GM18909 (cell line): ENCODE measurements around the gene UTF1.

Experiments used
- ATAC-seq: cut with Tn5 transposase; IDR thresholded peaks from one replicate; pipeline ENCODE4 v1.9.1; 2021; ENCODE audit warnings: mild to moderate bottlenecking; ENCODE audit not compliant: unreplicated experiment, poor library complexity

The UTF1 gene, protein sequence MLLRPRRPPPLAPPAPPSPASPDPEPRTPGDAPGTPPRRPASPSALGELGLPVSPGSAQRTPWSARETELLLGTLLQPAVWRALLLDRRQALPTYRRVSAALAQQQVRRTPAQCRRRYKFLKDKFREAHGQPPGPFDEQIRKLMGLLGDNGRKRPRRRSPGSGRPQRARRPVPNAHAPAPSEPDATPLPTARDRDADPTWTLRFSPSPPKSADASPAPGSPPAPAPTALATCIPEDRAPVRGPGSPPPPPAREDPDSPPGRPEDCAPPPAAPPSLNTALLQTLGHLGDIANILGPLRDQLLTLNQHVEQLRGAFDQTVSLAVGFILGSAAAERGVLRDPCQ

DNA sequence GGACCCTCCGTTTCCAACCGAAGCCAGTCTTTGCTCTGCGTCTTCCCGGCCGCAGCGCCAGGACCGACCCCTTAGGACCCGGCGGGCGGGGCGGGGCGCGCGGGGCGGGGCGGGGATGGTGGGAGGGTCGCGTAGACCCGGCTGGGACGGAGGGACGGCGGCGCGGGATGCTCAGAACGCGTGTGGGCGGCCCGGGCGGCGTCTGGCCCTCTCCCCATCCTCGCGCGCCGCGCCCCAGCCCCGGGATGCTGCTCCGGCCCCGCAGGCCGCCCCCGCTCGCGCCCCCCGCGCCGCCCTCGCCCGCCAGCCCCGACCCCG, at the start of gene UTF1:
UTF1 (plus strand) TSS at position 174 of the 318 bp plus-strand sequence; CDS start at position 246, 72 bp downstream.
- no peak for ATAC-seq

DNA sequence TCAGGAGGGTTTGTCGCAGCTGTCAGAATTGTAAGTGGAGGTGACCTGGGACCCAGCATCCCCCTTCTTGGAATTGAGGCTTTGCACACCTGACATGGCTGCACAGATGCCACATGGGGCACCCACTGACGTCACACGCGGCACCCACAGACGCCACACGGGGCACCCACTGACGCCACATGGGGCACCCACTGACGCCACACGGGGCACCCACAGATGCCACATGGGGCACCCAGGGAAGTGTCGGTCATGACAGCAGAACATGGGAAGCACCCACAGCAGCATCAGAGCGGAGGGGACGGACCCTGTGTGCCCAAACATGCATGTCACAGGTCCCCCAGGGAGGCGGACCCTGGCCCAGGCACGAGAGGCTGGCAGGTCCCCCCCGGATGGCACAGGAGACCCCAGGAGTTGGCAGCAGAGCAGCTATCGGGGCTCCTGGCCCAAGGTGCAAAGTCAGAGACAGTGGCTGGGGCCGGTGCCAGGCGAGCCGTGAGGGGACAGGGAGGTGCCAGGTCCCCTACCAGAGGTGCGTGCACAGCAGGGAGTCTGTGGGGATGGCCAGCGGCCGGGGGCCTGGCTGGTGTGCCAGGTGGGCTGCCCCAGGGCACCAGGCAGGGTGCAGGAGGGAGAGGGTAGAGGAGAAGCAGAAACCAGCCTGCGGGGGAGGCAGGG, 48.9 kb upstream of the UTF1 start:
- ATAC-seq = no peak

DNA sequence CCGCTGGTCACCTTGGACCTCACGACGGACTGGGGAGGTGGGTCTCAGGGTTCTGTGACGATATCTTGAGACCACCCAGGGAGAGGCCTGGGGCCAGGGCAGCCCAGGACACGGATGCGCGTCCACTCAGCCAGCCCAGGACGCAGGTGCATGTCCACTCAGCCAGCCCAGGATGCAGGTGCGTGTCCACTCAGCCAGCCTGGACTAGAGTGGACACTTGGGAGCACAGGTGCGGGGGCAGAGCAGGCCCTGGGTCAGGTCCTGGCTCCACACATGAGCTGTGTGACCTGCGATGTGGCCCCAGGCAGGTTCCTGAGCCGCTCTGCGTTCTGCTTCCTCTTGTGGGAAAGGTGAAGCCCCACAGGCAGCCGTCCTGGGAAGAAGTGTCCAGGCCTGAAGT, 47.8 kb upstream of the UTF1 start:
- no peak for ATAC-seq

DNA sequence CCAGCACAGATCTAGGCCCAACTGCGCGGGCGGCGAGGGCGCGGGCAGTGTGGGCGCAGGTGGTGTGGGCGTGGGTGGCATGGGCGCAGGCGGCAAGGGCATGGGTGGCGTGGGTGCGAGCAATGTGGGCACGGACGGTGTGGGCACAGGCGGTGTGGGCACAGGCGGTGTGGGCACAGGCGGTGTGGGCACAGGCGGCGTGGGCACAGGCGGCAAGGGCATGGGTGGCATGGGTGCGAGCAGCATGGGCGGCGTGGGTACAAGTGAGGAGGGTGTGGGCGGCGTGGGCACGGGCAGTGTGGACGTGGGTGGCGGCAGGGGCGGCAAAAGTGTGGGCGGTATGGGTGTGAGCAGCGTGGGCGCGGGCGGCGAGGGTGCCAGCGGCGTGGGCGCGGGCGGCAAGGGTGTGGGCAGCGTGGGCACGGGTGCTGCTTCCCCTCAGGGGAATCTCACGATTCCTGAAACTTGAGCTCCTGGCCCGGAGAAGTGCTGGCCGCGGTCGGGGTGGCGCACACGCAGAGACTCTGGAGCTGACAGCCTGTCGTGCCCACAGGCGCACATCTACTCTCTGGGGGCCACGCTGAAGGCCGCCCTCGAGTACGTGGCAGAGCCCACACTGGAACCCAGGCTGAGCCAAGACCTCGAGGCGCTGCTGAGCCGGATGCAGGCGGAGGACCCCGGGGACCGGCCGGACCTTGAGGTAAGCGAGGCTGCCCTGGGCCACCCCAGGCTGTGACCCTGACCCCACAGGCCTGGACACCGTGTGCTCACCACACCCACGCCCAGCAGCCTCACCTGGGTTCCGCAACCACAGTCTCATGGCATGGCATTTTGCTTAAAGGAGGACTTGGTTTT, 47.0 kb upstream of the UTF1 start:
- no peak for ATAC-seq

DNA sequence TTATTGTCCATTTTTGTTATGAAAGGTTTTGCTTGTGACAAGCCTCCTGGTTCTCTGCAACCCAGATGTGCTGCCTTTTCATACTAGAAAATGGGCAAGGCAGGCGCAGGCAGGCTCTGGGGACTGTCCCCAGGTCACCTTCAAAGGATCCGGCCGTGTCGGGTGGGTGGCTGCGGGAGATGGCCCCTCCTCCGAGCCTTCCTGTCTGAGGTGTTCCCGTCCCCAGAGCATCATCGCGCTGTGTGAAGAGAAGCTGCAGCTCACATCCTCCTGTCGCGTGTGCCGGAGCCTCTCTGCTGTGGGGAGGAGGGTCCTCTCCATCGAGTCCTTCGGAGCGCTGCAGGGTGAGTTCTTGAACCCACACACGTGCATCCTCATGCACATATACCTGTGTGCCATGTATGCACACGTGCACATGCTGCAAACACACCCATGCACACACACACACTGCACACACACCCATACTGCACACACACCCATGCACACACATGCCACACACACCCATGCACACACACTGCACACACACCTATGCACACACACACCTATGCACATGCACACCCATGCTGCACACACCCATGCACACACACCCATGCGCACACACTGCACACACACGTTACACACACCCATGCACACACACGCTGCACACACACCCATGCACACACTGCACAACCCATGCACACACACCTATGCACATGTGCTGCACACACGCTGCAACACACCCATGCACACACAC, 46.2 kb upstream of the UTF1 start:
- no peak for ATAC-seq

DNA sequence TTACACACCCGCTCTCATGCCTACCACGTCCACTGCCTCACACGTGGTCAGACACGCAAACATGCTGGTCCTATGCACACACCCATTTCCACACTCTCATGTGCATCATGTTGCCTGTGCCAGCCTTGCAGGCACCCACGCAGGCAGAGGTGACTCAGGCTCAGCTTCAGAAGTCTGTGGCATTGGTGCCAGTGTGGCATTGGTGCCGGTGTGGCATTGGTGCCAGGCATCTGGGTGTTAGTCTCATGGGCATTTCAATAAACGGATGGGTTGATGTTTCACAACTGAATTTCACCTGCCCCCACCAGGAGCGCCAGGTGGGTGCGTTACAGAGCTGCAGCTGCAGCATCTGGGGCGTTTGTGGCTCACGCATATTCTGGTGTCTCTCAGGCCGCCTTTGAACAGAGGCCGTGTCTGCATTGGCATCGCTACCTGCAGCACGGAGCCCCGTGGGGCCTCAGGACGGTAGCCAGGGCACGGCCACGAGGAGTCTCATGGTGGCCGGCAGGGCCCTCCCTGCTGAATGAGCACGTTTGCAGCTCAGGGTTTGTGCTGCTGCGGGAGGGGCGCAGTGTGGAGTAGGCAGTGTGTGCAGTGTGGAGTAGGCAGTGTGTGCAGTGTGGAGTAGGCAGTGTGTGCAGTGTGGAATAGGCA, 45.3 kb upstream of the UTF1 start:
- ATAC-seq = no peak

DNA sequence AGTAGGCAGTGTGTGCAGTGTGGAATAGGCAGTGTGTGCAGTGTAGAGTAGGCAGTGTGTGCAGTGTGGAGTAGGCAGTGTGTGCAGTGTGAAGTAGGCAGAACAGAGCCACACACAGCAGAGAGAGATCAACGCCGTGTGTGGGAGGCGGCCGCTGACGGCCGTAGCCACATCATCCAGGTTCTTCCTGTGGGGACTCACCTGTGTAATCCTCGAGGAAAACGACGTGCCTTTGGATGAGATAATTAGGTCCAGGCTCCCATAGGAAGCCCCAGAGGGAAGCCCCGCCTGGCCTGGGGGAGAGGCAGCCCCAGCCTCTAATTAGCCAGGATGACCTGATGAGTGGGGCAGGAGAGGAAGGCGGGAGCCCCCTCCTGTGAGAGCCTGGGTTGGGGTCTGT, 44.6 kb upstream of the UTF1 start:
- ATAC-seq = no peak

DNA sequence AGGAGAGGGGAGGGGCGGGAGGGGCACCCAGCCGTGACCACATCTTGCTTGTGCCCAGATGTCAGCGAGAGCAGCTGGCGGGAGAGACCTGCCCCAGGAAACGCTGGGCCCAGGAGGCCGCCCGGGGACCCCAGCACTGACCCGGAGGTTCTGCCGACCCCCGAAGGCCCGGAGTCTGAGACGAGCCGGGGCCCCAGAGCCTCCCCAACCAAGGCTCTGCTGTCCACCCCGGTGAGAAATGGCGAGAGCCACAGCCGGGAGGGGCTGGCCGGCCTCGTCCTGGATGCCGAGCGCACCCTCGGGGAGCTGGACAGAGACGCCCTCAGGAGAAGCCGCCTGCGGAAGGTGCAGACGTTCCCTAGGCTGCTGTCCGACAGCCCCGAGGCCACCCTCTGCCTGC, 44.1 kb upstream of the UTF1 start:
- no peak for ATAC-seq

DNA sequence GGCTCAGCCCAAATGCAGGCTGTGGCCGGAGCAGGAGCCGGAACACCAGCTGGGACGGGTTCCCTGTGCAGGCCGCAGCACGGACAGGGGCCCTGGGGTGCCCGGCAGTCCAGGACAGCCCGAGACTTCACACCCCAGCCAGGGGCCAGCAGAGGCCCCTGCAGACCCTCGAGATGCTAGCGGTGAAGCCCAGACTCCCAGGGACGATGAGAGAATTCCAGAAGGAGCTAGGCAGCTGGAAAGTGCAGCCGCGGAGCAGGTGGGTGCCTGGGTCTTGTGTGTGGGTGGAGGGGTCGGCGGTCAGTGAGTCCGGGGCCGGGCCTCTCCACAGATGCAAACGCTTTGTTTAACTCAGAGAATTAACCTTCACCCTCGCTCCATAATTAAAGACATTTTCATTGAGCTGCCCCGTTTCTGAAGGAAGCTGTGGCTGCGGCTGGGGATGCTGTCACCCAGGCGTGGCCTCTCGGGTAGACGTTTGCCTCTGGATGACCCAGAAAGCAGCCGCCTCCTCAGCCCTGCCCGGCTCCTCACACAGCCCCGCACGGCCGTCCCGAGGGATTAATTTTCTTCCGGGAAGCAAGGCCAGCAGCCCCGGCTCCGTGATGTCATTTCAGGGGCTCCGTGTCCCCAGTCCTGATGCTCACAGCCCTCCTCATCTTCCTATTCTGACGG, 43.5 kb upstream of the UTF1 start:
- no peak for ATAC-seq

DNA sequence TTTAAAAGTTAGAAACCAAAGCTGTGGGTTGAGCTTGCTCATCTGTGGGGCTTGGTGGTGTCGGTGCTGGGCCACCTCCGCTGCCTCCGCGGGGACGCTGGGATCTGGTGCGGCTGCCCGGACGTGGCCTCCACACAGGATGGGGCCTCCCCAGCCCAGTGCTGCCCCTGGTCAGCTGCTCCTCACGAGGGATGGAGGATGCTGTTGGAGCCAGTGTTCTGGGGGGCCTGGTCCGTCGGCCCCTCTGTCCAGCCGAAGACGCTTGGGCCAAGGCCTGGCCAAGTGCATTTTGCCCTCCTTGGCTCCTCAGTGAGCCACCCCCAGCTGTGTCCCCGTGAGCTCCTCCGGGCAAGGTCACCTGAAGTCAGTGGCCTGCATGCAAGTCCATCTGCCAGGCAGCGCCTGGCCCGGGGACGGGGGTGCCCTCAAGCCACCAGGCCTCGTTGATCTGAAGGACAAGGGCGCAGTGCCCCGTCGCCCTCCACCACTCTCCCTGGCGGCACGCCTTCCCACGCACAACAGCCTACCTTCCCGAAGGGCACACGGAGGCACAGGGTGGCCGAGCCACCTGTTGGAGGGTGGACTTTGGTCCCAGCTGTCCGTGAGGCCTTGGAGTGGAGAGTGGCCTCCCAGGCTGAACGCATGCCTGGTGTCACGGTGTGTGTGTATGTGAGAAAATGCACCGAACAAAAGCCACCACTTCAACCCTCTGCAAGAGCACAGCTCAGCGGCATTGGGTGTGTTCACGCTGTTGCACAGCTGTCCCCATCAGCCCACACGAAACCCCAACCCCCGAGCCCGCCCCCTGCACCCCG, 42.7 kb upstream of the UTF1 start:
- ATAC-seq = no peak

DNA sequence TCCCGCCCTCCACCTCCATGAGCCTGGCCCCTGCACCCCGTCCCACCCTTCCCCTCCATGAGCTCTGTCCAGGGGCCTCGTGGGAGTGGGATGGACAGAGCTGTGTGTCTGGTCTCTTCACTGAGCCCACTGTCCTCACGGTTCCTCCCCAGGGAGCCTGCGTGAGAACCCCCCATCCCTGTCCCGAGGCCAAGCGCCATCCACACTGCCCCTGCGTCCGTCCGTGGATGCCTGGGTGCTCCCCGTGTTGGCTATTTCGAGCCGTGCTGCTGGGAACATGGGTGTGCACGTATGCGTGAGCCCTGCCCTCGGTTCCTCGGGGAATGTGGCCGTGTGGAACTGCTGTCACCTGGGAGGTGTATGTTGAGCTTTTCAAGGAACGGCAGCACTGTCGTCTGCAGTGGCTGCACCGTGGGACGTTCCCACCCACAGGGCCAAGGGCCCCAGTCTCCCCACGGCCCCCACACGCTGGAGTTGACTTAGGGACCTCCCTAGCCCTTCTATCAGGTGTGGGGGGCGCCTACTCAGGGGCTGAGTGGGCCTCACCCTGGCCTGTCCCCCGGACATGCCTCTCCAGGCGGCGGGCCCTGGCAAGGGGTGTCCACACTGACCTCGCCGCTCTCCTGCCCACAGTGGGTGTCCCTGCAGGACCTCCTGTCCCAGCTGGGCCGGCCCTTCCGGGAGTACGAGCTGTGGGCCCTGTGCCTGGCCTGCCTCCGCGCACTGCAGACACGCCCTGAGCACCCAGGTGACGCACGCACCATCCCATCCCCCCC, 41.9 kb upstream of the UTF1 start:
- ATAC-seq = no peak

DNA sequence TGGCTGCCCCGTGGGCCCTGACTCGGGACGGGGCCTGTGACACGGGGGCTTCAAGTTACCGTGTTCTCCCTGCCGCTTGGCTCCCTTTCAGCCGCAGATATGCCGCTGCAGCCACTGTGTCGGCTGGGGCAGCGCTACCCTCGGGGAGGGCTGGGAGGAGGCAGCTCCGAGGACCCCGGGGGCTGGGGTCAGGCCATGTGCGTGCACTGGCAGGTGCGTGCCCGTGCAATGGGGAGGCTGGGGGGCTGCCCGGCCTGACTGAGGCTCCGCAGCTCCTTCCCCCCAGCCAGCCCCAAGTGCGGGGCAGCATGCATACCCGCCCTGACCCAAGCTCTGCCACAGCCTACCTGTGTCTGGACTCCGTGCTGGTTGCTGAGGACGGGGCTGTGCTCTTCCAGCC, 40.8 kb upstream of the UTF1 start:
- ATAC-seq = no peak

DNA sequence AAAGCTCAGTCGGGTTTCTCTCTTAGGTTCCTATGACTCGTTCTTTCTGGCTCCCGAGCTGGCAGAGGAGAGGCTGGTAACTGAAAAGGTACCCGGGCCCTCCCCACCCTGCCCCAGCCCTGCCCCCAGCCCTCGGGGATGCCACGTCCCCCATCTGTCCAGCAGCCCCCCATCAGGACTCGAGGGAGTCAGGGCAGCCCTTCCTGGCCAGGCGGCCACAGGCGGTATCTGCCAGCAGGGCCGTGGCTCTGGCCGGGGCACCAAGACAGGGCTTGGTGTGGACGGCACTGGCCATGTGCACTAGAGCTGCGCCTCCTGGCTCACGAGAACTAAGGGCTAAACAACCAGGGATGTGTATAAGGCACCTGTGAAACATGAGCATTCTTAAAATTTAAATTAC, 40.3 kb upstream of the UTF1 start:
- no peak for ATAC-seq

DNA sequence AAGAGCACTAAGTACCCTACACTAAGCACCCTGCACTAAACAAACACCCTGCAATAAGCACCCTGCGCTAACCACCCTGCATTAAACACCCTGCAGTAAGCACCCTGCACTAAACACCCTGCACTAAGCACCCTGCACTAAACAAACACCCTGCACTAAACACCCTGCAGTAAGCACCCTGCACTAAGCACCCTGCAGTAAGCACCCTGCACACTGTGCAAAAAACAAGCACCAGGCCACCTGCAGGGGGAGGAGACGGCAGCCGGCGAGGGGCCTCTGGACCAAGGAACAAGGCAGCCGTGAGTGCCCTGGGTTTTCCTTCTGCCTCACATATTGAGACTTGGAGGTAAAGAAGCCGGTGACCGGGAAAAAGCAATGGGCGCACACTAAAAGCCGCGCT, 39.8 kb upstream of the UTF1 start:
- ATAC-seq = no peak

DNA sequence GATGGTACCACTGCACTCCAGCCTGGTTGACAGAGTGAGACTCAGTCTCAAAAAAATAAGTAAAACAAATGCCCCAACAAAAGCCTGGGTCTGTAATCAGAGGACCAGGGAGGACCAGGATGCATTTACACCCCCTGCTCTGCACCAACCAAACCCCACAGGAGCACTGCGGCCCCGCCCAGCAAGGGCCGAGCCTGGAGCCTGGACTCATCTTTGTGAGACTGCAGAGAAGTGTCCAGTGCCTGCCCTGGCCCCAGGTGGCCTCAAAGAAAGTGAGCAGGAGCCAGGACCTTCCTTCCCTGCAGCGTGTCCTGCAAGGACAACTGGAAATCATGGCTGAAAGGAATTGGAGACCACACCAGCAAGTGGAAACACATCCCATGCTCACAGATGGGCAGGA, 38.4 kb upstream of the UTF1 start:
- ATAC-seq = no peak

DNA sequence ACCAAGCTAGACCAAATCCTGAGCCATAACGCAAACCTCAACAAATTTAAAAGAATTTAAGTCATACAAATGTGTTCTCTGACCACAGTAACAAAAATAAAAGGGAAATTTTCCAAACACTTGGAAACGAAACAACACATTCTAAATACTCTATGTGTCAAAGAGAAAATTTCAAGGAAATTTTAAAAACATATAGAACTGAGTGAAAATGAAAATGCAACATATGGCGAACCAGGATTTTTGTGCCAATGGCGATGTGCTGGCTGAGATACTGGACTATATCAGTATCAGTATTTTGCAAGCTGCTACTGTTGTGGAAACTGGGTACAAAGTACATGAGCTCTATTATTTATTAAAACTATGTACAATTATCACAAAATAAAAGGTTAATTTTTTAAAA, 35.9 kb upstream of the UTF1 start:
- no peak for ATAC-seq

DNA sequence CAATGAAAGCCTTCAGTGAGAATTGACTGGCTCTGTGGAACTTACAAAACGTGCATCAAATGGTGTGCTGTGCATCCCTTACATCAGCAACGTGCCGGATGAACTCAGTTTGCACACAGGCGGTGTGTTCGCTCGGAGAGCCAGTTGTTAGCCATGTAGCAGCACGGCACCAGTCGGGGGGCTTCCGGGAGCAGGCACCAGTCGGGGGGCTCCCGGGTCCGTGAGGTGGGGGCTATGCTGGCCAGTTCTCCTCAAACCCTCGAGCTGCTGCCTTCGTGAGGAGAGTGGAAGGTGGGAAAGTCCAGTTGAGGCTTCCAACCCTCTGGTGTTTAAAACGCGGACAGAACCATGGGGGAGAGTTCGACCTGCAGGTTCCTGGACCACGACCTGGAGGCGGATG, 34.9 kb upstream of the UTF1 start:
- ATAC-seq = no peak

DNA sequence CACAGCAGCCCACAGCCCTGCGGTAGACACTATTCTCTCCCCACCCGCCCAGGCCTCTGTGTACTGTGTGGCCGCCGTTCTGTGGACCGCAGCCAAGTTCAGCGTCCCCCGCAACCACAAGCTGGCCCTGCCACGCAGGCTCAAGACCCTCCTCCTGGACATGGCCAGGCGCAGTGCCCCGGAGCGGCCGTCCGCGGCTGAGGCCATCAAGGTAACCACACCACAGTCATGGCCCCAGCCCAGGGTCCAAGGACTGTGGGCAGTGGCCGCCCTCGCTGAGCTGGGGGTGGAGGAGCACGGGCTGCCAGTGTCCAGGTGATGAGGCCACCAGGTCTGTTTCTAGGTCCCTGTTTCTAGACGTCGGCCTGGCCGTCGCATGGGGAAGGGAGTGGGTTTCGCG, 34.4 kb upstream of the UTF1 start:
- ATAC-seq = no peak
